Measurements from ENCODE around the gene PNMA6E. TPM values are rescaled to one million over a fixed set of nuclear protein-coding genes. Genes with fewer than 3 reads are reported as not detected.

PNMA6E gene
- total RNA-seq, 1 donor from 2014 or later = not detected

DNA sequence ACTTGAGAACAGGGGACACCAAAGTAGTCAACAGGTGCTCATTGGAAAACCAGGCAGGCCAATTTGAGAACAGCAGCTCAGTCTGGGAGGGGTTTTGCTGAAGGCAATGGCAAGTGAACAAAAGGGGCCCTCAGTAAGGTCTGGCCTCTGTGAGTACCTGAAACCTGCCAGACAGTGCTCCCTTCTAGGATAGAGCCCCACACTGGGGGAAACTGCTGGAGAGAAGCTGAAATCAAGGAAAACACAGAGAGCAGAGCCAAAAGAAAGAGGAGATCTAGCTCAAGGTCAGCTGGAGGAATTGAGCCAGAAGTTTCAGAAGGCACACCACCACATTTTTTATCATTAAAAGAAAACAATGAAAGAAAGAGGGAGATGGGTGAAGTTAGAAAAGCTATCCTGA, 28.2 kb downstream of the PNMA6E start:
- intact Hi-C loops (cut with micrococcal nuclease) = no loop called here
- ATAC-seq (ENCODE audit: low read depth) = no peak
- peaks cover 2% of the 10 kb centered on the region for H3K27me3 Mint-ChIP-seq
- no peak for DNase-seq
- ChIA-PET POLR2A (no interaction called here), CTCF (no interaction called here)
- no peak overlapping the region for H3K4me3 Mint-ChIP-seq
- no peaks in the 10 kb centered on the region for H3K4me1 Mint-ChIP-seq
- TF ChIP-seq, protein P1, sequence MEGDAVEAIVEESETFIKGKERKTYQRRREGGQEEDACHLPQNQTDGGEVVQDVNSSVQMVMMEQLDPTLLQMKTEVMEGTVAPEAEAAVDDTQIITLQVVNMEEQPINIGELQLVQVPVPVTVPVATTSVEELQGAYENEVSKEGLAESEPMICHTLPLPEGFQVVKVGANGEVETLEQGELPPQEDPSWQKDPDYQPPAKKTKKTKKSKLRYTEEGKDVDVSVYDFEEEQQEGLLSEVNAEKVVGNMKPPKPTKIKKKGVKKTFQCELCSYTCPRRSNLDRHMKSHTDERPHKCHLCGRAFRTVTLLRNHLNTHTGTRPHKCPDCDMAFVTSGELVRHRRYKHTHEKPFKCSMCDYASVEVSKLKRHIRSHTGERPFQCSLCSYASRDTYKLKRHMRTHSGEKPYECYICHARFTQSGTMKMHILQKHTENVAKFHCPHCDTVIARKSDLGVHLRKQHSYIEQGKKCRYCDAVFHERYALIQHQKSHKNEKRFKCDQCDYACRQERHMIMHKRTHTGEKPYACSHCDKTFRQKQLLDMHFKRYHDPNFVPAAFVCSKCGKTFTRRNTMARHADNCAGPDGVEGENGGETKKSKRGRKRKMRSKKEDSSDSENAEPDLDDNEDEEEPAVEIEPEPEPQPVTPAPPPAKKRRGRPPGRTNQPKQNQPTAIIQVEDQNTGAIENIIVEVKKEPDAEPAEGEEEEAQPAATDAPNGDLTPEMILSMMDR (IDR thresholded peaks at IDR 0.05) = no peak
- no peak overlapping the region for H3K27ac Mint-ChIP-seq
- H3K9me3 Mint-ChIP-seq = no peaks in the 10 kb centered on the region
- H3K36me3 Mint-ChIP-seq (ENCODE audit: low read depth) = no peaks in the 10 kb centered on the region

DNA sequence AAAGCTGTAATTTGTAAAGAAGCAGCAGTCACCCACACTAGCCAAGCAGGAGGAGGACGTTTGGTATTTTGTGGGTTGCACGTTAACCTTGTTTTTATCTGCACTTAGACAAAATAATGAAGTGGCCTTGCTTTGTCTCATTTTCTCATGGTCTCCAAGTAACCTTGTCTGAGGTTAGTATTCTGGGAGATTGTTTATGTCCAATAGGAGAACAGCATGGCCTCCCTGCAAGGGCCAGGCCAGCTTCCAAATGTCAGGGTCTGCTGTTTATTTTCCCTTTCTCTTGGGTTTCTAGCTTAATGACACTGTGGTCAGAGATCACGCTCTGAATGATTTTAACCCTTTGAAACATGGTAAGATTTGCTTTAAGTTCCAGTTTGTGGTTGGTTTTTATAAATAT, 29.9 kb downstream of the PNMA6E start:
- ChIA-PET CTCF (no interaction called here), POLR2A (no interaction called here)
- H3K4me1 Mint-ChIP-seq = no peaks in the 10 kb centered on the region
- TF ChIP-seq, protein P1 (IDR thresholded peaks at IDR 0.05) = no peak
- no peaks in the 10 kb centered on the region for H3K36me3 Mint-ChIP-seq (ENCODE audit: low read depth)
- DNase-seq (no peak), ATAC-seq (ENCODE audit: low read depth) (no peak)
- H3K27ac Mint-ChIP-seq = no peak overlapping the region
- no peak overlapping the region for H3K4me3 Mint-ChIP-seq
- H3K9me3 Mint-ChIP-seq = no peaks in the 10 kb centered on the region
- intact Hi-C loops (cut with micrococcal nuclease) = no loop called here
- peaks cover 2% of the 10 kb centered on the region for H3K27me3 Mint-ChIP-seq

DNA sequence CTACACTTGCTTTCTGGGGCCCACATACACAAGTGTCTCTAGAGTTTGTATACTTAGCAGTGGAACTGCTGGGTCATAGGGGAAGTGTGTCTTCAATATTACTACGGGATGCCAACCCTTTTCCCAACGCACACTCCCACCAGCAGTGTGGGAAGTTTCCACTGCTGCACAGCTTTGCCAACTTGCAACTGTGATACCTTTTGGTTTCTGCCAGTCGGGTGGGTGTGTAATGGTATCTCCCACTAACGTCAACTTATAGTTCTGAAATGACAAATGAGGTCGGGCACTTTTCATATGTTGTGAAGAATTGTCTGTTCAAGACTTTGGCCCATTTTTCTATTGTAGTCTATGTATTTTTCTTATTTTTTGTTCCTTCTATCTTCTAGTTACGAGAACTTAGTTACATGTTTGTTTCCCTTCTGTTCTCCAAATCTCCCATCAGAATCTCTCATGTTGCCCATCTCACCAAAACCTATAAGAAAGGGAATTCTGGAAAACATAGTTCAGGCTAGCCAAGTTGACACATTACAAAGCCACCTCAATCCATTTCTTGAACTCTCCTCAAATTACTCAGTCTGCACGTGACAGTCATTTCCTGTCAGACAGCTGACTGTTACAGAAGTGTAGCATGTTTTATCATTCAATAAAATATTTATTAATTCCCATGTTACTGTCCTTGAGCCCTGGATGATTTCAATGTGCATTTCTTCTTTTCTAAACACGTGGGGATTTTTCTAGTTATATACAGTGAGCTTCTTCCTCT, 30.7 kb downstream of the PNMA6E start:
- TF ChIP-seq, protein P1 (IDR thresholded peaks at IDR 0.05) = no peak
- no peak for ATAC-seq (ENCODE audit: low read depth)
- intact Hi-C loops (cut with micrococcal nuclease) = no loop called here

DNA sequence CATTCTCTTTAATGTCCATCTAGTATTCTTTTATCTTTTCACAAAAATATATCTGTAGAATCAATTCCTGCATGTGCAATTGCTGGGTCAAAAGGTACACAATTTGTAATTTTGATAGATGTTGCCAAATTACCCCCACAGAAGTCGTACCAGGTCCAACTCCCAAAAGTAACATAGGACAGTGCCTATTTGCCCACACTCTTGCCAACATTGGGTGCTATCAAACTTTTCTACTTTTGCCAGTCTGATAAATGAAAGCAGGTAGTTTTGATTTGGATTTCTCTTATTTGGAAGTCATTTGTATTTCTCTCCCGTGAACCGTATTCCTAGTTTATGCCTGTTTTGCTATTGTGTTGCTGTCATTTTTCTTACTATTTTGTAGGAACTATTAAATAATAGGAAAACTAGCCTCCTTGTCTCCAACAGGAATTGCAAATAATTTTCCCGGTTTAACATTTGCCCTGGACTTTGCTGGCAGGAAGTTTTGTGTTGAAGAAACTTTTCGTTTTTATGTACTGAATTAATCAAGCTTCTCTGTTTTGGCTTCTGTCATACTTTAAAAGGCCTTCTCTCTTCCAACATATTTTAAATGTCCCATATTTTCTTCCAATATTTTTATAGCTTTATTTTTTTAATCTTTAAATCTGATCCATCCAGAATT, 34.1 kb downstream of the PNMA6E start:
- ATAC-seq (ENCODE audit: low read depth) (no peak), DNase-seq (no peak)
- Mint-ChIP-seq H3K27me3 (peaks cover 2% of the 10 kb centered on the region), H3K36me3 (ENCODE audit: low read depth) (no peaks in the 10 kb centered on the region), H3K4me3 (no peak overlapping the region), H3K9me3 (no peaks in the 10 kb centered on the region), H3K4me1 (no peaks in the 10 kb centered on the region), H3K27ac (no peak overlapping the region)
- TF ChIP-seq, protein P1 (IDR thresholded peaks at IDR 0.05) = no peak
- ChIA-PET POLR2A (no interaction called here), CTCF (no interaction called here)
- intact Hi-C loops (cut with micrococcal nuclease) = no loop called here

More for the DNA sequence above, 30.7 kb downstream of the PNMA6E start:
- no peaks in the 10 kb centered on the region for H3K9me3 Mint-ChIP-seq
- CTCF ChIA-PET = no interaction called here
- H3K27ac Mint-ChIP-seq = no peak overlapping the region
- H3K27me3 Mint-ChIP-seq = peaks cover 2% of the 10 kb centered on the region
- no peaks in the 10 kb centered on the region for H3K36me3 Mint-ChIP-seq (ENCODE audit: low read depth)
- no peak for DNase-seq
- no peak overlapping the region for H3K4me3 Mint-ChIP-seq
- POLR2A ChIA-PET = no interaction called here
- no peaks in the 10 kb centered on the region for H3K4me1 Mint-ChIP-seq

DNA sequence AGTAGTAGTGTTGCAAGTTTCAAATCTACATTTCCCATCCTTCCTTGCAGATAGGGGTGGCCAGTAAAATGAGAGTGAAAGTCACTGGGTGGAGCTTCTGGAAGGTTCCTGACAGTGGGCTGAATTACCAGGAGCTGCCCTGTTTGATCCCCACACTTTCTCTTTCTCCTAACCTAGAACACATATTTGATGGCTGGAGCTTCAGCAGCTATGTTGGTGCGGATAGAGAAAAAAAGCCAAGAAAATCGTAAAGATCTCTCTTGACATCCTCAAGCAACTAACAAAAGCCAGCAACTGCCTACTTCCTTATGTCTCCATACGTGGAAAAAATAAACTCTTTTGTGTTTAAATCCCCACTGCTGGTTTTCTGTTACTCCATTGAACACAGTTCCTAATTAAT, 35.0 kb downstream of the PNMA6E start:
- Mint-ChIP-seq H3K4me1 (no peaks in the 10 kb centered on the region), H3K27me3 (peaks cover 2% of the 10 kb centered on the region), H3K9me3 (no peaks in the 10 kb centered on the region), H3K27ac (no peak overlapping the region), H3K4me3 (no peak overlapping the region), H3K36me3 (ENCODE audit: low read depth) (no peaks in the 10 kb centered on the region)
- TF ChIP-seq, protein P1 (IDR thresholded peaks at IDR 0.05) = no peak
- ChIA-PET POLR2A (no interaction called here), CTCF (no interaction called here)
- intact Hi-C loops (cut with micrococcal nuclease) = no loop called here
- ATAC-seq (ENCODE audit: low read depth) (no peak), DNase-seq (no peak)

Data from activated B cell treated with CpG ODN at 0.5 μM for 24 hours (primary cell).